Retinal pigment epithelial cell (primary cell): Measurements from ENCODE around the gene DACH1.

ENCODE experiments used
- DNase-seq: peaks from one replicate; pipeline ENCODE4 v3.0.0-alpha.2; 2010; ENCODE audit warnings: low read depth
- H3K4me3 ChIP-seq: 2 replicates; pipeline ENCODE4 v1.5.1; 2011; ENCODE audit warnings: mild to moderate bottlenecking, low read length, control low read depth, moderate library complexity
- CTCF ChIP-seq: conservative IDR thresholded peaks from 2 replicates; pipeline ENCODE4 v1.5.1; 2011; ENCODE audit warnings: low read depth, low read length, control low read depth, inconsistent platforms

DACH1 gene

GRCh38 chr13:71874458-71874857 is 7.5 kb upstream of the DACH1 start:
- TF ChIP-seq CTCF = no peak
- H3K4me3 ChIP-seq = no peak overlapping the region
- no peak for DNase-seq

GRCh38 chr13:71873418-71874247 is 6.6 kb upstream of the DACH1 start:
- no peak for DNase-seq
- no peak overlapping the region for H3K4me3 ChIP-seq
- TF ChIP-seq CTCF = no peak

GRCh38 chr13:71871844-71872243 is 4.8 kb upstream of the DACH1 start:
- H3K4me3 ChIP-seq = no peak overlapping the region
- no peak for DNase-seq
- no peak for TF ChIP-seq CTCF

- no peak for DNase-seq
- H3K4me3 ChIP-seq = no peak overlapping the region
- no peak for TF ChIP-seq CTCF
Observed at GRCh38 chr13:71871176-71871754, 4.3 kb upstream of the DACH1 start.

- no peak for DNase-seq
- H3K4me3 ChIP-seq = no peak overlapping the region
- no peak for TF ChIP-seq CTCF
Observed at GRCh38 chr13:71870100-71870499, 3.1 kb upstream of the DACH1 start.

GRCh38 chr13:71869274-71869673 is 2.3 kb upstream of the DACH1 start:
- no peak for TF ChIP-seq CTCF
- no peak overlapping the region for H3K4me3 ChIP-seq
- DNase-seq = no peak
